ENCODE results near the gene EGFR. TPM values are rescaled to one million over a fixed set of nuclear protein-coding genes. Genes with fewer than 3 reads are reported as not detected.
A peak's percentile ranks its signal among the peaks of the same experiment; 100 is the strongest.

Gene EGFR
- total RNA-seq, 1 experiment from 2014 or later: 52.7 TPM

GRCh38 chr7:55004579-55004978 is 14.2 kb upstream of the EGFR start:
- DNase-seq (ENCODE audit: low read depth): no peak
- in situ Hi-C loops (cut with HindIII; ENCODE audit: low pct_unique_long_range_greater_than_20kb, low sequenced_read_pairs): no loop called here

DNA sequence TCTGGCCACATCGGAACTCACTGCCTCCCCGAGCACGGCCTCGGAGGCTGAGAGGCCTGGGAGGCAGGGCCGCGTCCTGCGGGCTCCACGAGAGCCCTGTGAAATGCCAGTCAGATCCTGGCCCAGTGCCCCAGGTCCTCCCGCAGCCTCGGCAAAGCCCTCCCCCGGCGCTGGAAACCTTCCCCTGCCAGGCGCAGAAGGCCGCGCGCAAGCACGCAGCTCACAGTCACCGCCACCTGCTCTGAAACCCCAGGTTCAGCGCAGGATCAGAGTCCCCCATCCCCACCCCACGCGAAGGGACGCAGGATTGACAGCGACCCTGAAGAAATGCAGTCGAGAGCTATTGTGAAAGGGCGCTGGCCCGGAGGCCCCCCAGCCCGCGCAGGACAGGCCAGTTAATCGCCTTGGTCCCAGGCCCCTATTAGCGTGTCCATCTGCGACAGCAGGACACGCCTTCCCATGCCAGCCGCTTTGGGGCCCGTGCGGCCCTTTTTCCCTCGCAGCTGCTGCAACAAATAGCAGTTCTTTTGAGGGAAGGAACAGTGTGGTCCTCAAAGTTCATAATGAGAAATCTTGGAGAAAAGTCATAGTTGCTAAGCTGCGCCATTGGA is 13.5 kb upstream of the EGFR start:
- in situ Hi-C loops (cut with HindIII; ENCODE audit: low pct_unique_long_range_greater_than_20kb, low sequenced_read_pairs): no loop called here
- no peak for DNase-seq (ENCODE audit: low read depth)

DNA sequence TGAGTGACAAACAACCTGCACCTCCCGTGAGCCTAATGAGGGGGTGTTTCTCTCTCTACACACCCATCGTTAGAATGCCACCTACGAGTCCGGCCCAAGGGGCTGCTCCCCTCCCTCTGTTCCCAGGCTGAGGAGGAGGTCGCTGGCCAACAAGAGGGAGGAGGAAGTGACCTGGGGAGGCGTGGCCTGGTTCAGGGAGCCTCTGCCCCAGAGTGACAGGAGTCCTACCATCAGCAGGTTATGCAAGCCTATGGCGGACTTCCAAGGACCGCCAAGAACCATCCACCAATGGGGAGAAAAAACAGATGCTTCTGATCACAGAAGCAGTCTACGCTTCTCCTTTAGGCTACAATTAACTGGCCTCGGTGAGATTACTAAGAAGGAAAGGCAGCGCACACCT is 12.3 kb upstream of the EGFR start:
- DNase-seq (ENCODE audit: low read depth): no peak
- in situ Hi-C loops (cut with HindIII; ENCODE audit: low pct_unique_long_range_greater_than_20kb, low sequenced_read_pairs): no loop called here

DNA sequence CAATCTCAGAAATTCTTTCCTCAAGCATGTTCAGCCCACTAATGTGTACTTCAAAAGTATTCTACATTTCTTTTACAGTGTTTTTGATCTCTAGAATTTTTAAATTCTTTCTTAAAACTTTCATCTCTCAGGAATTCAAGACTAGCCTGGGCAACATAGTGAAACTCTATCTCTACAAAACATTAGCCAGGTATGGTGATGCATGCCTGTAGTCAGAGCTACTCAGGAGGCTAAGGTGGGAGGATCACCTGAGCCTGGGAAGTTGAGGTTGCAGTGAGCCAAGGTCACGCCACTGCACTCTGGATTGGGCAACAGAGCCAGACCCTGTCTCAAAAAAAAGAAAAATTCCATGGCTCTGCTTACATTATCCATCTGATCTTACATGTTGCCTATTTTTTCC is 5.0 kb upstream of the EGFR start:
- in situ Hi-C loops (cut with HindIII; ENCODE audit: low pct_unique_long_range_greater_than_20kb, low sequenced_read_pairs): no loop called here

DNA sequence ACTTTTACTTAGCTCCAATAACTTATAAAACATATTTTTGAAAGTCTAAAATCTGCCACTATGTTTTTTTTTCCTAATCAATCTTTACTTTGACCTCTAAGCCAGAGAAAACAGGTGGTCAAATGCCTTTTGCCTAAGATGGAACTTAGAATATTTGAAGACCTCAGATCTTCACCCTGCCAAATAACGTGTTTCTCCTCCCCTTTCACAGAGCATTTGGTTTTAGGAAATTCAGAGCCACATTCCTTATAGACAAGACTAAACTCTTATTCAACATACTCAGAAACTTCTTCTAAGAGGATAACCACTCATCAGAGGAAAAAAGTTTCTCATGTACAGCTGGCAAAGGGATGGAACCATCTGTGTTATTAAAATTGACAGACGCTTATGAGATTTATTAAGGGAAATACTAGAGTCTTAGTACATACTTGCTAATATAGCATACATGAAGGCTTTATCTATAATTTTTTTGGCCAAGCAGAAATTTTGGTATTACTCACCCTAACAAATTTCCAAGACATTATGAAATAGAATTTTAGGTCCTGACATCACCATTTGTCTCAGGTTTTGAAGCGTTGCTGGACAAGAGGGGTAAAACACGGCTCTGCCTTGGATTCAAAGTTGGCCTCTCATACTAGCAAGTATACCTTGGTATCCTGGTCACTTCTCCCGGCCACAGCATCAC is 2.6 kb upstream of the EGFR start:
- in situ Hi-C loops (cut with HindIII; ENCODE audit: low pct_unique_long_range_greater_than_20kb, low sequenced_read_pairs): no loop called here
- no peak for DNase-seq (ENCODE audit: low read depth)

More for the DNA sequence above, 5.0 kb upstream of the EGFR start:
- DNase-seq (ENCODE audit: low read depth): no peak

GRCh38 chr7:55016746-55017090 is 2.1 kb upstream of the EGFR start:
- no peak for DNase-seq (ENCODE audit: low read depth)
- in situ Hi-C loops (cut with HindIII; ENCODE audit: low pct_unique_long_range_greater_than_20kb, low sequenced_read_pairs): no loop called here

DNA sequence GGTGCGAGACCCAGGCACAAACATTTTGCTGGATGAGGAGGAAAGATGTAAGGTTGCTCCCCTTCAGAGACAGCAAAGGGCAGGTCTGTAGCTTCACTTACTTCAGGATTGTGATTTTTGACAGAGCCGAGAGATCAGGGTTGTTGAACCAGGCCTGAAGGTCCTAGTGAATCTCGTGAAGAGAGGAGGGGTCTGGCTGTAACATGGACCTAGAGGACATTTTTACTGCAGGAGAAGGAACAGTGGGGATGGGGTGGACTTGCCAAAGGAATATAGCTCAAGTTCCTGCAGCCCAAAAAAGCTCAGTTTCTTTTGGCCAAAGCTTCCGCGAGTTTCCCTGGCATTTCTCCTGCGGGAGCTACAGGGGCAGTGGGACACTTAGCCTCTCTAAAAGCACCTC is 976 bp upstream of the EGFR start:
- in situ Hi-C loops (cut with HindIII; ENCODE audit: low pct_unique_long_range_greater_than_20kb, low sequenced_read_pairs): no loop called here
- DNase-seq (ENCODE audit: low read depth): no peak

DNA sequence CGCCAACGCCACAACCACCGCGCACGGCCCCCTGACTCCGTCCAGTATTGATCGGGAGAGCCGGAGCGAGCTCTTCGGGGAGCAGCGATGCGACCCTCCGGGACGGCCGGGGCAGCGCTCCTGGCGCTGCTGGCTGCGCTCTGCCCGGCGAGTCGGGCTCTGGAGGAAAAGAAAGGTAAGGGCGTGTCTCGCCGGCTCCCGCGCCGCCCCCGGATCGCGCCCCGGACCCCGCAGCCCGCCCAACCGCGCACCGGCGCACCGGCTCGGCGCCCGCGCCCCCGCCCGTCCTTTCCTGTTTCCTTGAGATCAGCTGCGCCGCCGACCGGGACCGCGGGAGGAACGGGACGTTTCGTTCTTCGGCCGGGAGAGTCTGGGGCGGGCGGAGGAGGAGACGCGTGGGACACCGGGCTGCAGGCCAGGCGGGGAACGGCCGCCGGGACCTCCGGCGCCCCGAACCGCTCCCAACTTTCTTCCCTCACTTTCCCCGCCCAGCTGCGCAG is 424 bp downstream of the EGFR start:
- no peak for DNase-seq (ENCODE audit: low read depth)

GRCh38 chr7:55019691-55020465 is 1.1 kb downstream of the EGFR start:
- in situ Hi-C loops (cut with HindIII; ENCODE audit: low pct_unique_long_range_greater_than_20kb, low sequenced_read_pairs): no loop called here
- DNase-seq (ENCODE audit: low read depth): peak; percentile 47

More for the DNA sequence above, 424 bp downstream of the EGFR start:
- in situ Hi-C loops (cut with HindIII; ENCODE audit: low pct_unique_long_range_greater_than_20kb, low sequenced_read_pairs): no loop called here

DNA sequence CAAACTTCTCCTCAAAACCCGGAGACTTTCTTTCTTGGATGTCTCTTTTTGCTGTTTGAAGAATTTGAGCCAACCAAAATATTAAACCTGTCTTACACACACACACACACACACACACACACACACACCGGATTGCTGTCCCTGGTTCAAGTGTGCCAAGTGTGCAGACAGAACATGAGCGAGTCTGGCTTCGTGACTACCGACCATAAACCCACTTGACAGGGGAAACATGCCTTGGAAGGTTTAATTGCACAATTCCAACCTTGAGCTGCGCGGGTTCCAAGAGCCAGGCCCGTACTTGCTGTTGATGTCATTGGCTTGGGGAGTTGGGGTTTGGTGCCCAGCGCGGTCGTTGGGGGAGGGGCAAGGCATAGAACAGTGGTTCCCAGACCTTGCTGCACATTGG is 1.7 kb downstream of the EGFR start:
- in situ Hi-C loops (cut with HindIII; ENCODE audit: low pct_unique_long_range_greater_than_20kb, low sequenced_read_pairs): no loop called here
- DNase-seq (ENCODE audit: low read depth): peak; percentile 62

GRCh38 chr7:55021053-55021452 is 2.2 kb downstream of the EGFR start:
- peak; percentile 34 for DNase-seq (ENCODE audit: low read depth)
- in situ Hi-C loops (cut with HindIII; ENCODE audit: low pct_unique_long_range_greater_than_20kb, low sequenced_read_pairs): no loop called here

DNA sequence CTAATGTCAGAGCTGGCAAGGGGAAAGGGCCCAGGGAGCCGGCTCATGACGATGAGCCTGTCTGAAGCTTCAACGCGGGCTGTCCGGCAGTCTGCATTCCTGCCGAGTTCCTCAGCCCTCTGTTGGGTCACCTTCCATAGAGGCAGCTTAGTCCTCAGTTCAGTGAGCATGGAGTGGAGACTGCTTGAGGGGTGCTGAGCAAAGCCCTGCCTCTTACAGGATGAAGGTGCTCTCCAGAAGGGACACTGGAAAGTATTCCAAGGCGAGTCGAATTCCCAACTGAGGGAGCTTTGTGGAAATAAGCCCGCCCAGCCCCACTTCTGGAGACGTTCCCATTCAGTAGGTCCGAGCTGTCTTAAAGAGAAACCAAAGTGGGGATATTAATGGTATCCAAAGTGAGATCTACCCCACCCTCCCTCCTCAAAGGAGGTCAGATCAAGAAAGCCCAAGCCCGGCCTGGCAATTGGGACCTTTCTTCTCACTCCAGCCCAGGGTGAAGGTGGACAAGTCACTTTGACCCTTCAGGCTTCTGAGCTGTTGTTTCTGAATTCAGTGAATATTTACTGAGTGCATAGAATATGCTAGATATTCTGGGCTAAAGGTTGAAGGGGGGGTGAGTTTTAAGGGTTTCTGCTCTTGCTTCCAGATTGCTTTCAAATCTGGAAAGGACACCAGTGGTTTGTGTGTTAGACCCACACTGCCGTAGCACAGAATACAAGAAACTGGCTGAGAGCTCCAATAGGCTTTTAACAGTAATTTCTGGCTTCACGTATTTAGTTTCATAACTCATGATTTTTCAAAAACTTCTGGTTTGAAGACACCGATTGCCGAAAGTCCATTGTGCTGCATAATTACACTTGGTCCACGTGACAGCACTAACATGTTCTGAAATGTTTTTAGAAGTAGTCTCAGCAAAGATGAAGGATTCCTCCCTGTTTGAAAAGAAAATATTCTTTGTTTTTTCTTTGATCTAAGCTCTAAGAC is 3.5 kb downstream of the EGFR start:
- in situ Hi-C loops (cut with HindIII; ENCODE audit: low pct_unique_long_range_greater_than_20kb, low sequenced_read_pairs): no loop called here
- peak; percentile 23 for DNase-seq (ENCODE audit: low read depth)

DNA sequence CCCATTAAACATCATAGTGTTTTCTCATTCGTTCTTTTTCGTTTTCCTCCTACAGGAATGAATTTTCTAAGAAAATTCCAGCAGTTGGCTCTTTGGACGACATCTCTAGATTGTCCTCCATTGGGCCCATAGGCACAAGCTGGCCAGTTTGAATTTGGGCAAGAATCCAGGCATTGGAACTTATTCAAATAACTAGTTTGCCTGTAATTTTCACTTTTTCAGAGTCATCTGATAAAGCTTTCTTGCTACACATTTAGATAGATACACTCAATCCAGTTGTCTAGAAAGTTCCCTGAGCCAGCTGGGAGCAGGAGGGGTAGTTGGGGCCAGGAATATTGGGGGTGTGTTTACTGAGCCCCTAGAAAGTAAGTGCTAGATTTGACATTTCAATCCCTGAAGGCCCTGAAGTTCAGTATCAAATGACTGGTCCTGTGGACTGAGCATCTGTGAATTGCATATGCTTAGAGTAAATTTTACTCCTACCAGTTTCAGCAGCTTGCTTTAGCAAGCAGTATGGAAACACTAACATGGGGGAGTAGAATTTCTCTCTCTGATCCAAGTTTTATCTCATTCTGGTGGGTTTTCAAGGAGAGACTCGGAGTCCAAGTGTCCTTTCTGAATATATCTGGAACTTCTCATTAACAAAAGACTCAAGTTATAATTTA is 5.2 kb downstream of the EGFR start:
- DNase-seq (ENCODE audit: low read depth): no peak
- in situ Hi-C loops (cut with HindIII; ENCODE audit: low pct_unique_long_range_greater_than_20kb, low sequenced_read_pairs): no loop called here

GRCh38 chr7:55024776-55025175 is 6.0 kb downstream of the EGFR start:
- in situ Hi-C loops (cut with HindIII; ENCODE audit: low pct_unique_long_range_greater_than_20kb, low sequenced_read_pairs): no loop called here
- DNase-seq (ENCODE audit: low read depth): no peak

- no peak for DNase-seq (ENCODE audit: low read depth)
- in situ Hi-C loops (cut with HindIII; ENCODE audit: low pct_unique_long_range_greater_than_20kb, low sequenced_read_pairs): no loop called here
Observed at GRCh38 chr7:55026086-55026790, 7.4 kb downstream of the EGFR start.

GRCh38 chr7:55026867-55027490 is 8.2 kb downstream of the EGFR start:
- no peak for DNase-seq (ENCODE audit: low read depth)
- in situ Hi-C loops (cut with HindIII; ENCODE audit: low pct_unique_long_range_greater_than_20kb, low sequenced_read_pairs): no loop called here

DNA sequence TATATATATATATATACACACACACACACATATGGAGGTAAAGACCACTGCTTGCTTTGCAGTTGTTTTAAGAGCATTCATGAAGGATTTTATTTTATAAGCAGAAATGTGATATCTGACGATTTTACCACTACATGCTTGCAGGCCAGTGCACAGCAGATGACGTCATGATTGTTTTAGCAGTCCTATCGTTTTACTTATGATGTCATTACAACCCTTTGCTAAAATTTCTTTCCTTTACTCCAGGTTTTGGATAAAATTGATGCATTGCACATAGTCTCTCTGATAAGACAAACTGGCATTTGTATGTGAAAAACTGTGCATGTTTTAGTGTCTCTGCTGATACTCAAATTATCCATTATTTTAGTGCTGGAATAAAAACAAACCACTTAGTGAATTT is 9.2 kb downstream of the EGFR start:
- in situ Hi-C loops (cut with HindIII; ENCODE audit: low pct_unique_long_range_greater_than_20kb, low sequenced_read_pairs): no loop called here

More for the DNA sequence above, 9.2 kb downstream of the EGFR start:
- no peak for DNase-seq (ENCODE audit: low read depth)
